Non-pigmented ciliary epithelial cell (primary cell): Measurements from ENCODE around the gene ATP1A4.
"Not testable (repeated sequence)": the region's sequence is repeated elsewhere in the genome, so short reads cannot be mapped to it uniquely, and the experiment has no call there.

ENCODE experiments used
- DNase-seq: peaks from one replicate; pipeline ENCODE4 v3.0.0-alpha.2; 2010; ENCODE audit warnings: low read depth

ATP1A4 gene

GRCh38 chr1:160151303-160151702, at the start of gene ATP1A4:
ATP1A4 (plus strand) TSS chr1:160151603; CDS start chr1:160152041, 438 bp downstream.
- DNase-seq, result no peak

GRCh38 chr1:160101717-160102522, 49.5 kb upstream of the ATP1A4 start:
- DNase-seq, result no peak

GRCh38 chr1:160103658-160104408, 47.6 kb upstream of the ATP1A4 start:
- no peak for DNase-seq

- no peak for DNase-seq
These were observed 46.9 kb upstream of the ATP1A4 start for GRCh38 chr1:160104486-160104885.

GRCh38 chr1:160105155-160105554, 46.2 kb upstream of the ATP1A4 start:
- no peak for DNase-seq

- DNase-seq, result no peak
These were observed 43.9 kb upstream of the ATP1A4 start for GRCh38 chr1:160107512-160107911.

GRCh38 chr1:160108888-160109662, 42.3 kb upstream of the ATP1A4 start:
- DNase-seq, result no peak

GRCh38 chr1:160109686-160110085, 41.7 kb upstream of the ATP1A4 start:
- no peak for DNase-seq

- DNase-seq, result not testable (repeated sequence)
These were observed 39.9 kb upstream of the ATP1A4 start for GRCh38 chr1:160111462-160111861.

GRCh38 chr1:160112357-160112756, 39.0 kb upstream of the ATP1A4 start:
- no peak for DNase-seq

GRCh38 chr1:160113407-160113806, 38.0 kb upstream of the ATP1A4 start:
- no peak for DNase-seq

GRCh38 chr1:160114085-160114484, 37.3 kb upstream of the ATP1A4 start:
- no peak for DNase-seq

GRCh38 chr1:160115545-160116282, 35.7 kb upstream of the ATP1A4 start, which contains the start of gene ATP1A2:
ATP1A2 (plus strand) TSS chr1:160115759; CDS start chr1:160115862, 103 bp downstream.
- DNase-seq, result no peak

- no peak for DNase-seq
These were observed 34.9 kb upstream of the ATP1A4 start for GRCh38 chr1:160116283-160117147.

- no peak for DNase-seq
These were observed 34.1 kb upstream of the ATP1A4 start for GRCh38 chr1:160117300-160117699.

GRCh38 chr1:160117709-160118183, 33.7 kb upstream of the ATP1A4 start:
- no peak for DNase-seq

GRCh38 chr1:160118928-160119327, 32.5 kb upstream of the ATP1A4 start:
- DNase-seq, result no peak

- DNase-seq, result no peak
These were observed 30.6 kb upstream of the ATP1A4 start for GRCh38 chr1:160120797-160121196.

GRCh38 chr1:160121388-160121787, 30.0 kb upstream of the ATP1A4 start:
- no peak for DNase-seq

GRCh38 chr1:160122978-160123495, 28.4 kb upstream of the ATP1A4 start:
- DNase-seq, result no peak
